Spleen (tissue), 7 donors: ENCODE results near the gene GAPDHS.

ENCODE experiments used
- POLR2A ChIP-seq, 3 donors: fragments of 450-650 bp; IDR thresholded peaks; one replicate each; pipeline ENCODE4 v1.5.1; 2017; ENCODE audit warnings: antibody characterized with exemption in 3 of 3, mild to moderate bottlenecking in 1 of 3
- TF ChIP-seq, protein P1 (sequence below), 11 experiments: fragments of 200-600 bp in 7 of 11; fragments of 450-650 bp in 4 of 11; sonication (generic) in 4 of 11; IDR thresholded peaks in 8 of 11; conservative IDR thresholded peaks in 3 of 11; 1 replicate in 7 of 11; 2 replicates in 4 of 11; pipeline versions ENCODE4 v1.4.0 to v1.8.0; 2016 to 2021; ENCODE audit warnings: antibody characterized with exemption in 11 of 11, inconsistent platforms in 4 of 11, mild to moderate bottlenecking in 1 of 11
- donor health status: DM: no; HTN: no; CAD: no; lungs with moderate emphysema.
- donor health status: DM: no; HTN: no; CAD: no.
- donor health status: DM: no; HTN: no; CAD: no.

DNA sequence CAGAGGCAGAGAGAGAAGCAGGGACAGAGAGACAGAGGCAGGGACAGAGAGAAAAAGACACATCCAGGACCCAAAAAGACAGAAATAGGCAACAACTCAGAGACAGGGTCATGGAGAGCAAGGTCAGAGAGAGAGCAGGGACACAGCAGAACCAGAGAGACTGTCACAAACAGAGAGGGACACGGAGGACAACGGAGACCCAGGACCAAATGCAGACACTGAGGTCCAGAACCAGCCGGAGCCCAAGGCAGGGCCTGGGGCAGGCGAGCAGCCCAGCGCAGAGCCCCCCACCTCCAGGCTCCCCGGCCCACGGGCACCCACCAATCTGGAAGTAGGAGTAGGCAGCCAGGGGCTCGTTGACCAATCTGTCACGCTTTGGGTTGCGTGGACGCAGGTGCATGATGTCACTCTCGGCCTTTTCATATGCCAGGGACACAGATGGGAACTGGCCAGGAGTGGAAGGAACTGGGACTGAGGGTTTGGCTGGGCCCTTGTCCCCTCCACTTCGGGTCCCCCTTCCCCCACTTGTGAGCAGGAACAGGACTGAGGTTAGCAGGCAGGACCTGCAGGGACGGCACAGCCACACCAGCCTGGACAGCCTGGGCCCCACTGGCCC, 20.2 kb downstream of the GAPDHS start:
- TF ChIP-seq, protein P1, sequence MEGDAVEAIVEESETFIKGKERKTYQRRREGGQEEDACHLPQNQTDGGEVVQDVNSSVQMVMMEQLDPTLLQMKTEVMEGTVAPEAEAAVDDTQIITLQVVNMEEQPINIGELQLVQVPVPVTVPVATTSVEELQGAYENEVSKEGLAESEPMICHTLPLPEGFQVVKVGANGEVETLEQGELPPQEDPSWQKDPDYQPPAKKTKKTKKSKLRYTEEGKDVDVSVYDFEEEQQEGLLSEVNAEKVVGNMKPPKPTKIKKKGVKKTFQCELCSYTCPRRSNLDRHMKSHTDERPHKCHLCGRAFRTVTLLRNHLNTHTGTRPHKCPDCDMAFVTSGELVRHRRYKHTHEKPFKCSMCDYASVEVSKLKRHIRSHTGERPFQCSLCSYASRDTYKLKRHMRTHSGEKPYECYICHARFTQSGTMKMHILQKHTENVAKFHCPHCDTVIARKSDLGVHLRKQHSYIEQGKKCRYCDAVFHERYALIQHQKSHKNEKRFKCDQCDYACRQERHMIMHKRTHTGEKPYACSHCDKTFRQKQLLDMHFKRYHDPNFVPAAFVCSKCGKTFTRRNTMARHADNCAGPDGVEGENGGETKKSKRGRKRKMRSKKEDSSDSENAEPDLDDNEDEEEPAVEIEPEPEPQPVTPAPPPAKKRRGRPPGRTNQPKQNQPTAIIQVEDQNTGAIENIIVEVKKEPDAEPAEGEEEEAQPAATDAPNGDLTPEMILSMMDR (IDR thresholded peaks at IDR 0.05 in 8 of 11, conservative IDR thresholded peaks at IDR 0.05 in 3 of 11), result no peak
- no peak for TF ChIP-seq POLR2A (IDR thresholded peaks at IDR 0.05)
